ENCODE data around the gene C3orf52.
A peak's percentile ranks its signal among the peaks of the same experiment; 100 is the strongest.

C3orf52 gene

GRCh38 chr3:112136959-112137693, 50.9 kb downstream of the C3orf52 start:
- peak; percentile 17 for DNase-seq (ENCODE audit: low read depth)

DNA sequence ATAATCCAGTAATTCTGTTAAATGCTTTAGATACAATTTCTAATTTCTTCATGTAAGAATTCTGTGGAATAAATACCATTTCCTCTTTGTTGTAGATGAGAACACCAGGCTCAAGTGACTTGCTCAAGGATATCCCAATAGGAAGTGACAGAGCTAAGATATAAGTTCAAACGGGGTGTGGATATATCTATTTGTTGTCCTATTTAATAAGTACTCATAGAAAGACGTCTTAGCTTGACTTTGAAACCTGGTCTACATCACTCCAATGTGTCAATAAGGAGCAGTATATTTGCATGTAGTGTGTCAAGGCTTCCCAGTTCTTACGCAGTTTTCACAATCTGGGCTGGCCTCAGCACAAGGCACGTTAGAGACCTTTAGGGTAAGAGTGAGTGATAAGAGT, 51.6 kb downstream of the C3orf52 start:
- DNase-seq (ENCODE audit: low read depth): no peak

- no peak for DNase-seq (ENCODE audit: low read depth)
Observed at GRCh38 chr3:112138219-112138969, 52.2 kb downstream of the C3orf52 start.

GRCh38 chr3:112140584-112140983, 54.4 kb downstream of the C3orf52 start:
- DNase-seq (ENCODE audit: low read depth): no peak

DNA sequence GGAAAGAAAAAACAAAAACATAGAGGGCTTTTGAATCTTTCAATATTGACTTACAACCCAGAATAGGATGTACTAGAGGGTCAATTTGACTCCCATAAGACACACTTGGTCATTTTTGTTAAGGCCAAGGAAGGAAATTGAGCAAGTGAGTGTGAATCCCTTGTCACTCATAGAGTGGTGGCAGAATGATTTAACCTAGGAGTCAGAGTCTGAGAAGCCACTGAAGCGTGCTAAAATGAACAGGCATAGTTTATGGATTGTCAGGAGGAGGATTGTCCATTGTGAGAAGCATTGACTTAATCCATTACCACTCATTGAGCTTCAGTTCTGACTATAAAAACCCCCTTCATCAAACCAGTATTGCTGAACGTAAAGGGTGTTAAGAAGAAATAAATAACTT, 55.1 kb downstream of the C3orf52 start:
- no peak for DNase-seq (ENCODE audit: low read depth)

GRCh38 chr3:112143251-112143650, 57.1 kb downstream of the C3orf52 start:
- DNase-seq (ENCODE audit: low read depth): no peak

DNA sequence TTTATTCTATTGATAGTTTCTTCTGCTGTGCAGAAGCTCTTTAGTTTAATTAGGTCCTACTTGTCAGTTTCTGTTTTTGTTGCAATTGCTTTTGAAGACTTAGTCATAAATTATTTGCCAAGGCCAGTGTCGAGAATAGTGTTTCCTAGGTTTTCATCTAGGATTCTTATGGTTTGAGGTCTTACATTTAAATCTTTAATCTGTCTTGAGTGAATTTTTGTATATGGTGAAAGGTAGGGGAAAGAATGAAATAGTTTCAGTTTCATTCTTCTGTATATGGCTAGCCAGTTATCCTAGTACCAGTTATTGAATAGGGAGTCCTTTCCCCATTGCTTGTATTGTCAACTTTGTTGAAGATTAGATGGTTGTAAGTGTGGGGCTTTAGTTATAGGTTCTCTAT, 57.5 kb downstream of the C3orf52 start:
- DNase-seq (ENCODE audit: low read depth): no peak

- no peak for DNase-seq (ENCODE audit: low read depth)
Observed at GRCh38 chr3:112149136-112149535, 62.9 kb downstream of the C3orf52 start.

DNA sequence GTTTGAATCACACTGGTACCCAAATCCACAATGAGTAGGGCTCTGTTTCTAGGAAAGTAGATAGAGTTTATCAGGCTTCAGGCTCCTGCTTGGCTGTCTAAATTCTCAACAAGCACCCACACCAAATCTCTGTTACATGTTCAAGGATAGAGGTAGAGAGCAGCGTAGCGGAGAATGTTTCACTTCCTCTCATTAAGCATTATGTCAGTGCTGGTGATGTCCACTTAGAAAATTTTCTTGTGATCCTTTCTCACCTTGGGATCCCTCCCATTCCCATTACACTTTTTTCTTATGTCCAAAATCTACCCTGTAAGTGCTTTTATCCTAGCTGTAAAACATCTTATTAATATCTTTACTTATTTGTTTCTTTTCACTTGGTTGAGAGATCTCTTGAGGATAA, 81.6 kb downstream of the C3orf52 start:
- DNase-seq (ENCODE audit: low read depth): no peak
